A549 (cell line): ENCODE data around the gene TTN.

Experiments
- CBX8 ChIP-seq: fragments of 200-600 bp; sonication (generic); IDR thresholded peaks from 2 replicates; pipeline ENCODE4 v1.6.1; 2016
- HOXA7 ChIP-seq: fragments of 250-450 bp; sonication (Bioruptor Pico); IDR thresholded peaks from 2 replicates; pipeline ENCODE4 v1.5.0; 2020; ENCODE audit warnings: mild to moderate bottlenecking, moderate library complexity
- POLR2A ChIP-seq: IDR thresholded peaks from 2 replicates; pipeline ENCODE4 v1.6.1; 2012; ENCODE audit warnings: mild to moderate bottlenecking, low read length
- RAD21 ChIP-seq, 2 experiments: fragments of >200 bp in 1 of 2; sonication (Bioruptor Twin) in 1 of 2; formaldehyde crosslinking in 1 of 2; IDR thresholded peaks in 1 of 2; conservative IDR thresholded peaks in 1 of 2; 2 replicates in 1 of 2; 3 replicates in 1 of 2; pipeline ENCODE4 v1.6.1; 2012 to 2018; ENCODE audit warnings: inconsistent platforms in 1 of 2
- TF ChIP-seq, protein P1 (sequence below): fragments of >200 bp; sonication (Bioruptor Twin); formaldehyde crosslinking; IDR thresholded peaks from 3 replicates; pipeline ENCODE4 v1.5.1; 2016

GRCh38 chr2:178627401-178627800 is 179.8 kb downstream of the TTN start:
- TF ChIP-seq RAD21 (conservative IDR thresholded peaks at IDR 0.05 in 1 of 2, IDR thresholded peaks at IDR 0.05 in 1 of 2) (no peak), POLR2A (no peak), HOXA7 (CRISPR knock-in tag) (no peak), CBX8 (no peak)
- TF ChIP-seq, protein P1, sequence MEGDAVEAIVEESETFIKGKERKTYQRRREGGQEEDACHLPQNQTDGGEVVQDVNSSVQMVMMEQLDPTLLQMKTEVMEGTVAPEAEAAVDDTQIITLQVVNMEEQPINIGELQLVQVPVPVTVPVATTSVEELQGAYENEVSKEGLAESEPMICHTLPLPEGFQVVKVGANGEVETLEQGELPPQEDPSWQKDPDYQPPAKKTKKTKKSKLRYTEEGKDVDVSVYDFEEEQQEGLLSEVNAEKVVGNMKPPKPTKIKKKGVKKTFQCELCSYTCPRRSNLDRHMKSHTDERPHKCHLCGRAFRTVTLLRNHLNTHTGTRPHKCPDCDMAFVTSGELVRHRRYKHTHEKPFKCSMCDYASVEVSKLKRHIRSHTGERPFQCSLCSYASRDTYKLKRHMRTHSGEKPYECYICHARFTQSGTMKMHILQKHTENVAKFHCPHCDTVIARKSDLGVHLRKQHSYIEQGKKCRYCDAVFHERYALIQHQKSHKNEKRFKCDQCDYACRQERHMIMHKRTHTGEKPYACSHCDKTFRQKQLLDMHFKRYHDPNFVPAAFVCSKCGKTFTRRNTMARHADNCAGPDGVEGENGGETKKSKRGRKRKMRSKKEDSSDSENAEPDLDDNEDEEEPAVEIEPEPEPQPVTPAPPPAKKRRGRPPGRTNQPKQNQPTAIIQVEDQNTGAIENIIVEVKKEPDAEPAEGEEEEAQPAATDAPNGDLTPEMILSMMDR, result no peak
